Omental fat pad (tissue), 4 donors: ENCODE measurements around the gene MAGI2. TPM values are rescaled to one million over a fixed set of nuclear protein-coding genes. Genes with fewer than 3 reads are reported as not detected.

Experiments used
- ATAC-seq: fragments of 150-250 bp; one replicate; pipeline ENCODE4 v1.9.1; 2016; ENCODE audit warnings: mild to moderate bottlenecking, moderate library complexity; ENCODE audit not compliant: low FRiP score
- DNase-seq: peaks from one replicate; pipeline ENCODE4 v3.0.0-alpha.2; 2019; ENCODE audit warnings: low spot score
- CTCF ChIP-seq, 3 donors: fragments of 450-650 bp; IDR thresholded peaks; one replicate each; pipeline ENCODE4 v1.5.1; 2016 to 2017; ENCODE audit warnings: antibody characterized with exemption in 3 of 3, mild to moderate bottlenecking in 3 of 3, moderate library complexity in 2 of 3
- total RNA-seq, 4 donors: library from RNA; depleted of rRNA; stranded (reverse); fragments of >200 nt; gene quantifications; one replicate each; pipeline ENCODE4 v1.1.0, GENCODE V29; 2016

MAGI2 gene
- total RNA-seq, 4 donors from 2014 or later = 9.3 to 20.6 (median 13.2) TPM

GRCh38 chr7:78185149-78185745, 1268.2 kb downstream of the MAGI2 start:
- no peak for ATAC-seq
- DNase-seq = no peak
- TF ChIP-seq CTCF (IDR thresholded peaks at IDR 0.05) = no peak

- TF ChIP-seq CTCF (IDR thresholded peaks at IDR 0.05) = no peak
- no peak for ATAC-seq
- DNase-seq = no peak
Observed at GRCh38 chr7:78184299-78184698, 1269.2 kb downstream of the MAGI2 start.

- no peak for TF ChIP-seq CTCF (IDR thresholded peaks at IDR 0.05)
Observed at GRCh38 chr7:78179827-78180477, 1273.5 kb downstream of the MAGI2 start.

GRCh38 chr7:78179211-78179610, 1274.3 kb downstream of the MAGI2 start:
- DNase-seq (no peak), ATAC-seq (no peak)
- TF ChIP-seq CTCF (IDR thresholded peaks at IDR 0.05) = no peak

More at GRCh38 chr7:78179827-78180477, 1273.5 kb downstream of the MAGI2 start:
- ATAC-seq (no peak), DNase-seq (no peak)

GRCh38 chr7:78178319-78178718, 1275.1 kb downstream of the MAGI2 start:
- DNase-seq = no peak
- no peak for ATAC-seq
- no peak for TF ChIP-seq CTCF (IDR thresholded peaks at IDR 0.05)

GRCh38 chr7:78176171-78176570, 1277.3 kb downstream of the MAGI2 start:
- DNase-seq (no peak), ATAC-seq (peak; percentile 67)
- no peak for TF ChIP-seq CTCF (IDR thresholded peaks at IDR 0.05)
